GM19099 (cell line): Measurements from ENCODE around the gene PXMP4.

Experiments
- POLR2A ChIP-seq: IDR thresholded peaks from 3 replicates; pipeline ENCODE4 v1.6.1; 2011; ENCODE audit warnings: low read depth; ENCODE audit not compliant: insufficient read length; ENCODE audit errors: extremely low read depth

The PXMP4 gene

DNA sequence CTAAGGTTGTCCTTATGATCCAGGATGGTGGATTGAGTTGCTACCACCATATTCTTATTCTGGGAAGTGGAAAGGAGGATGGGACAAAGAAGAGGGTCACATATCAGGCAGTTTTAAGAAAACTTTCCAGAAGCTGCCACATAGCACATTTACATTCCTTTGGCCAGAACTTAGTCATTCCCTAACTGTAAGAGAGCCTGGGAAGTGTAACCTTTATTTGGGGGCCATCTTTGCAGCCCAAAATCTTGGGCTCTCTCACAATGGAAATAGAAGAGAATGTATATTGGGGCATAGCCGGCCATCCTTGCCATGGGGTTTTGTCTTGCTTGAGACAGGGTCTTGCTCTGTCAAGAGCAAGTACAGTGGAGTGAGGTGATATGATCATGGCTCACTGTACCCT is 20.1 kb upstream of the PXMP4 start:
- no peak for TF ChIP-seq POLR2A

DNA sequence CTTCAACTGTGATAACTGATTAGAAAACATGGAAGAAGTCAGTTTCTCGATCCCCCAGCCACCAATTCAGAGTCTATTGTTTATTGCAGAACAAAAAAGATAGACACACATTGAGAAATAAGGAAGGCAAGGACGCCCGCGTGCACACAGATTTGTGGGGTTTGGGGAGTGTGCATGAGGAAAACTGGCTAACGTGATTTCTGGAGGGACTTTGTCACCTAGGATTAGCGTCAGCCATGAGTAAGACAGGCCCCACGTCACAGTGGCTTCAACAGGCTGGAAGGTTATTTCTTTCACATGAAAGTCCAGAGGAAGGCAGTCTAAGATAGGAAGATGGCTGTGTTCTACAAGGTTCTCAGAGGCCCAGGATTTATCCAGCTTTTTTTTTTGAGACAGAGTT is 19.4 kb upstream of the PXMP4 start:
- TF ChIP-seq POLR2A, result no peak

DNA sequence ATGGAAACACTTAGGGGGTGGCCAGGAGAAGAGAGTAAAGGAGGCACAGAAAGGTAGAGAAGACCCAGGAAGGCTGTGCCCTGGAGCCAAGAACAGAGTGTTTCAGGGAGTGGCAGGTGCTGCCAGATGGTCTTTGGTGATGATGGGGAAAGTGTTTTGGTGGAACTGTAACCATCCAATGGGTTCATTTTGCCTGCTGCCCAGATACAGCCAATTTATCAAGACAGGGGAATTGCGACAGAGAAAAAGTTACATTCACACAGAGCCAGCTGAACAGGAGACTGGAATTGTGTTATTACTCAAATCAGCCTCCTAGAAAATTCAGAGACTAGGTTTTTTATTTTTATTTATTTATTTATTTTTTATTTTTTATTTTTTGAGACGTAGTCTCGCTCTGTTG is 16.9 kb upstream of the PXMP4 start:
- no peak for TF ChIP-seq POLR2A

DNA sequence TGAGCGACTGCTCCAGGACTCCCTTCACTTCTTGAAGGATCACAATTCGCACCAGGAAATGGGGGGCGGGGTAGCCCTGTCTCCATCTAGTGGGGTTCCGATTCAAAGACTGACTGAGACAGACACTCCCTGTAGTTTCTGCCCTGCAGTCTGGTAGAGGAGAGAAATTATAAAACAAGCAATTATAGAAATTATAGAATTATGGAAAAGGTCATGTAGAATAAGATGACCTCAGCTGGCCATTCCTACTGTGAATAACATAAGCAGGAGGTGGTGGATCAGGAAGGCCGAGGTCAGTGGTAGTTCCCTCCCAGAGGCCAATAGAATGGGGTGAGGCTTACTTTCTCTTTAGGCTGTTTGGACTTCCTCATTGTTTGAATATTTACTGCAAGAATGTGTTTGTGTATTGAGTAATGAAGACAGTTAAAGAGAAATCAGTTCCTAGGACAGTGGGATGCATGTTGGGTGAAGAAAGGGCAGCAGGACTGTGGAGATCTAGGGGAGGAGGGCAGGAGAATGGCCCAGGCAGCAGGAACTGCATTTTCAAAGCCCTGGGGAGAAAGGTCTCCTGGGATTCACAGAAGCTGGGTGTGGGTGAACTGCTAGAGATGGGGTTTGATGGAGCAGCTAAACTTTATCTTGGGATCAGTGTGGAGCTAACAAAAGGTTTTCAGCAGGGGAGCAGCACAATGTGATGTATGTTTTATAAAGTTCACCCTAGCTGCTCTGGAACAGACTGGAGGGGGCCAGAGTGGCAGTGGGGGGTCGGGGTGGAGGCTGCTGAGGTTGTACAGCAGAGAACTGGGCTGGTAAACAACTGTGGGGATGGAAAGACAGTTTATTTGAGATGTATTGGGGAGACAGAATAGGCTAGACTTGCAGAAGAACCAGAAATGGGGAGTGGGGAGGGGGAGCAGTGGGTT is 13.8 kb upstream of the PXMP4 start:
- peak; percentile 10 for TF ChIP-seq POLR2A

DNA sequence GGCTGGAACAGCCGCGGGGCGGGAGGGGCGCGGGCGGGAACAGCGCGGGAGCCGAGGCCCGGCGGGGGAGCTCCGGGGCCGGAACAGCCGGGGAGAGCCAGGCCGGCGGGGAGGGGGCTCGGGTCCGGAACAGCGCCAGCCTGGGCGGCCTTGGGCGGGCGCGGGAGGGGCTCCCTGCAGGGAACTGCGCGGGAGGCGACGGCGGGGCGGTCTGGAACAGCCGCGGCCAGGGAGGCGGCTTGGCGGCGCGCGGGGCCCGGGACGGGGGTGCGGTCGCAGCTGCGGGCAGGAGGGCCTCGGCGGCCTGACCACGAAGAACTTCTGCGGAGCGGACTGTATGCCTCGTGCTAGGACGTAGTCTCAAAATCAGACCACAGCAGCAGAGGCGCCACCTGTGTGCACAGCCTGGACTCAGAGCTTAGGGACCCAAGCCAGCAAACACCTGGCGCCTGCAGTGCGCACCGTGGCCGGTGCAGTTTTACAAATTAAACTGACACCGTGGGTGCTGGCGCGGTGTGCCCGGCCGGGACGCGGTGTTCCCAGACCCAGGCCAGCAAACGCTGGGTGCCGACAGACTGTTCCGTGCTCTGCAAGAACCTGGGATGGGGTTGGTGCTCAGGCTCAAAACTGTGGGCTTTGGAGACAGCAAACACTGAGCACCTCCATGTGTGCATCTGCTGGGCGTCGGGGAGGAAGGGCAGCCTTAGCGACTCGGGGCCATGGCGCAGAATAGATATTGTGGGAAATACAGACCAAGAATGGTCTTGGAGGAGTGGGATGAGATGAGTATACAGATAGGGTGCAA is 12.3 kb upstream of the PXMP4 start:
- TF ChIP-seq POLR2A, result peak; percentile 61

DNA sequence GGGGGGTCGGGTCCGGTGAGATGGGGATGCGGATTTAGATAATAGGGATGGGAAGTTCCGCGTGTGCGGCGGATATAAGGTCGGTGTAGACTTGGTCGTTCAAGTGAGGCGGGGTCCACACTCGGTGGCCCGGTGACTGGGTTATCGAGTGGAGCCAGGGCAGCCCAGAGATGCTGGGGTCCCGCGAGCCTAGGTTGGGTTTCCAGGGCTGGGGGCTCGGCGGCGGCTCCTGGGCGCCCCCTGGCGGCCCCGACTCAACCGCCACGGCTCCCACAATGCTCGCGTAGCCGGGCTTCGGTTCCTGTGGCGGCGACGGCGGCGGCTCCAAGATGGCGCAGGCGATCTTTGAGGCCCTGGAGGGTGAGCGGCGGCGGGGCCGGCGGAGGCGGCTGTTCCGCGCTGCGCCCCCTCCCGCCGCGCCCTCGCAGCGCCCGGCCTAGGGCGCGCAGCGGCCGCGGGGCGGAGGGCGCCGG is 11.6 kb upstream of the PXMP4 start, which contains the start of gene ZNF341:
ZNF341 (plus strand) TSS at position 304 of the 473 bp plus-strand sequence; CDS start at position 330, 26 bp downstream.
- peak; percentile 11 for TF ChIP-seq POLR2A

DNA sequence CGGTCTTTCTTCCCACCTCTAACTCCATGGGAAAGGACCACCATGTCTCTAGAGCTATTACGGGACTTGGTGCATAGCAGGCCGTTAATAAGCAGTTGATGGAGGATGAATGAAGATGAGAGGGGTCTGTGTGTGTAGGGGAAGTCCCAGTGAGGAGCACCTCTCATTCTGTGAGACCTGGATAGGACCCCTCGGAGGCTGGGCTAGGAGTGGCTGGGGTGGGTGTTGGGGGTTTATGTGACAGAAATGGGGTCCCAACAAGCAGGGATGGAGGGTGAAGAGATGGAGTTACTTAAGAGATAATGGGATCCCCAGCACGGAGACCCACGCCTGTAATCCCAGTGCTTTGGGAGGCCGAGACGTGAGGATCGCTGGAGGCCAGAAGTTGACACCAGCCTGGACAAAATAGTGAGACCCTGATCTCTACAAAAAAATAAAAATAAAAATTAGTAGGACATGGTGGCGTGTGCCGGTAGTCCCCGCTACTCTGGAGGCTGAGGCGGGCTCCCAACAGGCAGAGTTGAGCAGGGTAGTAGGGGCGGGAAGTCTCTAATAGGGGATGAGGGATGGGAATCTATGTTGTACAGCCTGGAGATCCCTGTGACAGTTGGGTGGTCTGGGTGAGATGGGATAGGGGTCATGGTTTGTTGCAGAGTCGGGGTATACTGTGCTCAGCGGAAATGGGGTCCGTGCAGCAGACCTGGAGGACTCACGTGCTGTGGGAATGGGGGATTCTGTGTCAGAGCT is 11.0 kb upstream of the PXMP4 start:
- no peak for TF ChIP-seq POLR2A

DNA sequence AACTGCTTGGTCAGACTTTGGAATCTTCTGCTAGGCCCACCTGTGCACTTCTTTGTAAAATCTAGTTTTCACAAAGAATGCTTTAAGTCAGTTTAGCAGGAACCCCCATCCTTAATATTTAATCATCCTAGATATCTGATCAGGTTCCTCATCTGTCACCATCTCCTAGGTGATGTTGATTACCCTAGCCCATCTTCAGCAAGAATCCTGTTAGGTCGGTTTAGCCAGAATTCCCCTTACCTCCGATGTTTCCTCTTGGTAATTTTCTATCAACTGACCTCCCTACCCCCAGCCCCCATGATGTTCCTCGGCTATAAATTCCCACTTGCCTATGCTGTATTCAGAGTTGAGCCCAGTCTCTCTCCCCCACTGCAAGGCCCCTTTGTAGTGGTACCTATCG is 9.0 kb upstream of the PXMP4 start:
- TF ChIP-seq POLR2A, result no peak

DNA sequence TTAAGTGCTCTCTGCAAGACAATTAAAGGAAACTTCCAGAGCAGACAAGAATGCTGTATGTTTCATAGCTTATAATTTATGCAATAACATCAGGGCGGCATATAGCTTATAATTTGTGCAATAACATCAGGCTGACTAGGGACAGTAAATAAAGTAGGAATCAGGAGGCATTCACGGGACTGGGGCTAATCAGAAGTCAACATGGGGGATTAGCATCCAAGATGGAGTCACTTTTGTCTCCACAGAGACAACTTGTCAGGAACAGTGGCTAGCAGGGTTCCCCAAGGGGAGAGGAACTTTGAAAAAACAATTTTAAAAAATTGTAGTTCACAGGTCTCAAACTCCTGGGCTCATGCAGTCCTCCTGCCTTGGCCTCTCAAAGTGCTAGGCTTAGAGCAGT is 8.4 kb upstream of the PXMP4 start:
- TF ChIP-seq POLR2A, result no peak

DNA sequence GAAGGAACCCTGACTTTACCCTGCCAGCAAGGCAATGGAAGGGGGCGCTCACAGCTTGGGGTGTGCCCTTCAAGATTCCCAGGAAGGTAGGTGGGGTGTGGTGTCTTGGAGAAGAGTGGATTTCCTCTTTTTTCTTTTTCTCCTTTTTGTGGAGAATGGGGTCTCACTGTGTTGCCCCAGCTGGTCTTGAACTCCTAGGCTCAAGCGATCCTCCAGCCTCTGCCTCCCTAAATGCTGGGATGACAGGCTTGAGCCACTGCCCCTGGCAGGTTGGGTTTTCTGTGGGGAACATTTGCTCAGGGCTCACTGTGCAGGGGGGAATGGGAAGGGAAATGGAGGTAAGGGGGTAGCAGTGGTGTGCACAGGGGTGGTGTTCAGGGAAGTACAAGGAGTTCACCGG is 7.7 kb upstream of the PXMP4 start:
- TF ChIP-seq POLR2A, result no peak

DNA sequence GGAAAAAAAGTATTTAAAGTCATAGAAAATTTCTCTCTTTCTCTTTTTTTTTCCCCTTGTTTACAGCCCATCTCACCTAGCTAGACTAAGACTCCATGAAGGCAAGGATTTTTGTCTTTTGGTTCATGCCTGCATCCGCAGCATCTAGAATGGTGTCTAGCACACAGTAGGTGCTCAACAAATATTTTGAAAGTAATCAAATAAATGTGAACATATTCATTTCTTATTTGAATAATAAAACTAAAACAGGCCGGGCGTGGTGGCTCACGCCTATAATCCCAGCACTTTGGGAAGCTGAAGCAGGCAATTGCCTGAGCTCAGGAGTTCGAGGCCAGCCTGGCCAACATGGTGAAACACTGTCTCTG is 7.0 kb upstream of the PXMP4 start:
- no peak for TF ChIP-seq POLR2A

DNA sequence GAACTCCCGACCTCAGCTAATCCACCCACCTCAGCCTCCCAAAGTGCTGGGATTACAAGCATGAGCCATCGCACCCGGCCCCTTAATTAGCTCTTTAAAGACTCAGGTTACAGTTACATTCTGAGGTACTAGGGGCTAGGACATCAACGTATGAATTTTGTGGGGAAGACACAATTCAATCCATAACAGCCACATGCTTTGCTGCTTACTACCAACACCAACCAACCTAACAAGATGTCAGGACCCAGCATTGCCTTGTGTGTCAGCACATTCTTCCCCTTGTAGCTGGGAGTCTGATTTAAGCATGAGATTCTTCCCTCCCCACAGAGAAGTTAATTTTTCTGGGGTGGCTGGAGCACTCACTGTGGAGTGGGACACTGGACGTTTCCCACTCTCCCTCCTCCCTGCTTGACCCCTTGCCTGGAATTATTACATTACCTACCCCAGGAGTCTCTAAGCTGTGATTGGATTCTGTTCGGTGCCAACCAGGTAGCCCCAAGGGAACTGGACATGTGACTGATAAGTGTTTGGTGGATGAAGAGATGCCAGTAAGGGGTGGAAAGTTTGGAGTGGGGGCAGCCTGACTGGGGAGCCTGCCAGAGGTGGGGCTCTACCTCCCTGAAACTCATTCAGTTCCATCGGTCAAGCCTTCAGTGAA is 5.6 kb upstream of the PXMP4 start:
- no peak for TF ChIP-seq POLR2A

DNA sequence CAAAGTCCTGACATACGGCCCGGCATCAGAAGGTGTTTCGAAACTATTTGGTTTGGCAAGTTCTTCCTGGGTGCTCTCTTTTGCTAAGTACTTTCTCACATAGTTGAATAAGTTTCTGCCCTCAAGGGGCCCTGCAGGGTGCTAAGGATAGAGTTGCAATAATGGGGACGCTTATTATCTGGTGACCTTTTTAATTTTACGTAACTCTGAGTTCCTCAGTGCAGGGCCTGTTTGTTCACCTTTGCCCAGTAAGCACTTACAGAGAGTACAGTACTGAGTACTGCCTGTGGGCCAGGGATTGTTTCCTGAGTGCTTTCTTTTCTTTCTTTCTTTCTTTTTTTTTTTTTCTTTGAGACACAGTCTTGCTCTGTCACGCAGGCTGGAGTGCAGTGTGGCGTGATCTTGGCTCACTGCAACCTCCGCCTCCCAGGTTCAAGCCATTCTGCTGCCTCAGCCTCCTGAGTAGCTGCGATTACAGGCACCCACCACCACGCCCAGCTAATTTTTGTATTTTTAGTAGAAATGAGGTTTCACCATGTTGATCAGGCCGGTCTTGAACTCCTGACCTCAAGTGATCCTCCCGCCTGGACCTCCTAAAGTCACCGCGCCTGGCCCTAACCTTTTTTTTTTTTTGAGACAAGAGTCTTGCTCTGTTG is 4.5 kb upstream of the PXMP4 start:
- TF ChIP-seq POLR2A, result no peak

DNA sequence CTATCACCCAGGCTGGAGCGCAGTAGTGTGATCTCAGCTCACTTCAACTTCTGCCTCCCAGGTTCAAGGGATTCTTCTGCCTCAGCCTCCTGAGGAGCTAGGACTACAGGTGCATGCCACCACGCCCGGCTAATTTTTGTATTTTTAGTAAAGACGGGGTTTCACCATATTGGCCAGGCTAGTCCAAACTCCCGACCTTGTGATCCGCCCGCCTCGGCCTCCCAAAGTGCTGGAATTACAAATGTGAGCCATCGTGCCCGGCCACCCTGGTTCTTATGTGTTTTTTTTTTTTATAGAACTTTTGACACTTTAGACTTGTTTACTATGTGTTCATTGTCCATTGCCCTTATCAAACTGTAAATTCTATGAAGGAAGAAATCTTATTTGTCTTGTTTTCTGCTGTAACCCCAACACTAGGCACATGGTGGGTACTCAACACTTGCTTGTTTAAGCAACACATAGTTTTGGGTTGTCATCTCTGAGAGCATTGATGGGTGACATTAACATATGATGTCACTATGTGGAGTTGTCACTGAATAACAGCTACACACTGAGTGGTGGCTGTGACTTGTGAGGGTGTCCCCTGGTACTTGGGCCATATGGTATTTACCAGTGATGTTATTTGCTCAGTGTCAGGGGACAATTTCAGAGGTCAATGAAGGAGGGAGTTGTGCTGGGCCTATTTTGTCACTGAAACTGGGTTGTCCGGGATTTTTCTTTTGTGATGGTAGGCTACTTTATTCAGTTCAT is 1.5 kb upstream of the PXMP4 start:
- no peak for TF ChIP-seq POLR2A
